NT2/D1 (cell line): ENCODE data around the gene ITIH5.

Experiments used
- SUZ12 ChIP-seq: IDR thresholded peaks from 2 replicates; pipeline ENCODE4 v1.6.1; 2011; ENCODE audit not compliant: insufficient read length, insufficient read depth; ENCODE audit errors: extremely low read depth
- YY1 ChIP-seq: IDR thresholded peaks from 2 replicates; pipeline ENCODE4 v1.6.1; 2011; ENCODE audit not compliant: insufficient read length, insufficient read depth
- ZNF274 ChIP-seq: IDR thresholded peaks from 2 replicates; pipeline ENCODE4 v1.6.1; 2011; ENCODE audit warnings: mild to moderate bottlenecking, low read depth, low read length

DNA sequence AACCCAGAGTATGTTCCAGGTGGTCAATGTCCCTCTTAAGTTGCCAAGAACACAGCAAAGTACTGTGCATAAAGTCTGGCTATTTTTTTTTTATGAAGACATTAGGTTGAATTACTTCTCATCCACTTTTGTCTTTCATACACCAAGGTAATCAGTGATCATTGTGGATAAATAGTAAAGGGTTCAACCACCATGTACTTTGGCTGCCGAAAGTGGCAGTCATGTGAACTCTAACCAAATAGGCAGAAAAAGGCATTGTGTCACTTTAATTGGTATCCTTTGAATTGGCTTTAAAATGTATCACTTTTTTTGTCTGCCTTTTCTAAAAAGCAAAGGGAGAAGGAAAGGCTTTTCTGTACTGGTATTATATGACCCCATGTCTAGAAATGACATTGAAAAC, 43.7 kb upstream of the ITIH5 start:
- TF ChIP-seq ZNF274, result no peak
- TF ChIP-seq YY1, result no peak
- no peak for TF ChIP-seq SUZ12
